Stimulated activated CD8-positive, alpha-beta memory T cell treated with anti-CD3 and anti-CD28 coated beads, Interleukin-12 subunit alpha, Interleukin-12 subunit beta, amount 100 ng/mL, for 1 hour (primary cell): ENCODE data around the gene ZFAND2A.
"Not testable (repeated sequence)": the region's sequence is repeated elsewhere in the genome, so short reads cannot be mapped to it uniquely, and the experiment has no call there.

Experiments used
- DNase-seq: peaks from one replicate; pipeline ENCODE4 v3.0.0-alpha.2; 2020; ENCODE audit warnings: low read depth

The ZFAND2A gene

DNA sequence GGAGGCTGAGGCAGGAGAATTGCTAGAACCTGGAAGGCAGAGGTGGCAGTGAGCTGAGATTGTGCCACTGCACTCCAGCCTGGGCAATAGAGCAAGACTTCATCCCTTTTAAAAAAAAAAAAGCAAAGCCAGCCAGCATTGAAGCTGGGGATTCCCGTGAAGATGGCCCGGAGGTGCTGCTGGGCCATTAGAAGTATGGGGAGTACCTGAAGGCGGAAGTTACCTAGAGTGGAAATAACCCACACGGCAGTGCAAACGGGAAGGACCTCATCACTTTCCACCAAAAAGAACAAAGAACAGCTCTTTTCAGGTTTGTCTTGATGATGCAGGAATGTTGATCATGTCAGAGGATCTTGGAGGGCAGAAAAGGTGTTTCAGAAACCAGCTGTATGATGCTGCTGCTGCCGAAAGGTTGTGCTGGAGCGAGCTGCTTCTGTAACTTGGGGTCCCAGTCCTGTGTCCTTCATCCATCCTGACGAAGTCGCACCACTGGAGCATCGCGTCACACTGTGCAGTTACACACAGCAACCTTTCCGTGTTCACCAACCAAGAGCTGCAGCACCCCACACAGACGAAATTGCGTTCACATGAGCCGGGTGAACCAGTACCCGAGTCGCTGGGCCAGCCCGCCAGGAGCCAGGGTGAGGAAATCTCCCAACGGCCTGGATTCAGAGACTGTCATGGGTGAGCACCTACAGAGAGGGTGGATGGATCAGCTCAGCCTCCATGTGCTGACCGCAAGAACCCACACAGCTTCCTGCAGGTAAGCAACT is 8.2 kb downstream of the ZFAND2A start:
- no peak for DNase-seq

GRCh38 chr7:1151156-1151555 is 8.8 kb downstream of the ZFAND2A start:
- DNase-seq = no peak

- no peak for DNase-seq
These were observed 9.5 kb downstream of the ZFAND2A start for GRCh38 chr7:1150400-1151002.

DNA sequence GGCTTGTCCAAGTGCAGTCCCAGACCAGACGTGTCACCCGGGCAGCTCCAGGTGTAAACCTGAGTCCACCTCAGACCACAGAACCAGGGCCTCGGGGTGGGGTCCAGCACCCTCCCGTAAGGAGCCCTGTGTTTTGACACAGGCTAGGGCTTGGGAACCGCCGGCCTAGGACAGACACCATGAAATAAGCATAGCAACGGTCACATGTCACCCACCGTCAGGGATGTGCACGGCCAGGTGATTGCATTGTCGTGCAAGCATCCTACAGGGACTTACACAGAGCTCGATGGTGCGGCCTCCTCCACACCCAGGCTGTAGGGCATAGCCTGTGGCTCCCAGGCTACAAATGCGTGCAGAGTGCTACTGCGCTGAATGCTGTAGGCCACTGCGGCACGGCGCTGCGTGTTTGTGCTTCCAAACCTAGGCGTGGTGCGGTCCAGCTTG is 10.6 kb downstream of the ZFAND2A start:
- no peak for DNase-seq

DNA sequence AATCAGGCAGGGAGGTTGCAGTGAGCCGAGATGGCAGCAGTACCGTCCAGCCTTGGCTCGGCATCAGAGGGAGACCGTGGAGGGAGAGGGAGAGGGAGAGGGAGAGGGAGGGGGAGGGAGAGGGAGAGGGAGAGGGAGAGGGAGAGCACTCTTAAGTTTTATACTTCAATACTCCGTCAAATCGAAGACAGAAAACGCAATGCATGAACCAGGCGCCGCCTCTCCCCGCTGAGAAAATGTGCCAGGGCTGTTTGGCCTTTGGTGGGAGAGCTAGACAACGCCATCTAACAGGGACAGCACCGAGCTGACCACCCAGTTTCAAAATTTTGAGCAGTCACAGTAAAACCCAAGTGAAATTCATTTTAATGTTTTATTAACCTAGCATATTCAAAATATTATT is 12.1 kb downstream of the ZFAND2A start:
- DNase-seq = not testable (repeated sequence)

- no peak for DNase-seq
These were observed 15.7 kb downstream of the ZFAND2A start for GRCh38 chr7:1144269-1144771.

DNA sequence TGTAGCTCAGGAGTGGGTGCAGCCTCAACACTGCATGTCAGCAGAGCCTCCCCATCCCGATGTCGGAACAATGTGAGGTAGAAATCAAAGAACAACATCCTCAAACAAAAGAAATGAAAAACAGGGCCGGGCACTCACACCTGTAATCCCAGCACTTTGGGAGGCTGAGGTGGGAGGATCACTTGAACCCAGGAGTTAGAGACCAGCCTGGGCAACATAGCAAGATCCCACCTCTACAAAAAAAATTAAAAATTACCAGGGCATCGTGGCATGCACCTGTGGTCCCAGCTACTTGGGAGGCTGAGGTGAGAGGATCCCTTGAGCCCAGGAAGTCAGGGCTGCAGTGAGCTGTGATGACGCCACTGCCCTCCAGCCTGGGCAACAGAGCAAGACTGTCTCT is 17.0 kb downstream of the ZFAND2A start:
- not testable (repeated sequence) for DNase-seq

DNA sequence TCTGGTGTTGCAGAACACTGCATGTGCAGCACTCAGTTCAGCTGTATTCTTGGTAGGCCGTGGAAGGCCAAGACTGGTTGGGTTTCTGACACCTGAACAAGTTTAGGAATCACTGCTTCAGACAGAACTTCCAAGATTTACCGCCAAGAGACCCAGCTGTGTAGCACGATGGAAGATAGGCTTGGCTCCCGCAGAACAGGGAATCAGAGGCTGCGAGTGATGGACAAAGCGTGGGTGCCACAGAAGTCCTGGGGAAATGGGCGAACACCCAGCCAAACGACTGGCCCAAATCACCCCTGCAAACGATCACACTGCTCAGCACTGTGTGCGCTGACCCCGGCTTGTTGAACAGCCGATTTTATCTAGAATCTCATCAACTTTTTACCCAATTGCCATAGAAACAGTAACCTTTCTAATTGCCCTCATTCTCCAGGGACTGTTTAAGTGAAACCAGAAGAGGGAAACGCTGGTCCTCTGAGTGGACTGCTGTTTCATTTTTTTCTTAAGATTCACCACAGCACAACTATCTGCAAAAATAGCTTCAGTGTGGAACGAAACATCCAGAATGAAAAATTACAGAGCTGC is 17.9 kb downstream of the ZFAND2A start:
- DNase-seq = no peak

- DNase-seq = no peak
These were observed 18.3 kb downstream of the ZFAND2A start for GRCh38 chr7:1141651-1142050.

DNA sequence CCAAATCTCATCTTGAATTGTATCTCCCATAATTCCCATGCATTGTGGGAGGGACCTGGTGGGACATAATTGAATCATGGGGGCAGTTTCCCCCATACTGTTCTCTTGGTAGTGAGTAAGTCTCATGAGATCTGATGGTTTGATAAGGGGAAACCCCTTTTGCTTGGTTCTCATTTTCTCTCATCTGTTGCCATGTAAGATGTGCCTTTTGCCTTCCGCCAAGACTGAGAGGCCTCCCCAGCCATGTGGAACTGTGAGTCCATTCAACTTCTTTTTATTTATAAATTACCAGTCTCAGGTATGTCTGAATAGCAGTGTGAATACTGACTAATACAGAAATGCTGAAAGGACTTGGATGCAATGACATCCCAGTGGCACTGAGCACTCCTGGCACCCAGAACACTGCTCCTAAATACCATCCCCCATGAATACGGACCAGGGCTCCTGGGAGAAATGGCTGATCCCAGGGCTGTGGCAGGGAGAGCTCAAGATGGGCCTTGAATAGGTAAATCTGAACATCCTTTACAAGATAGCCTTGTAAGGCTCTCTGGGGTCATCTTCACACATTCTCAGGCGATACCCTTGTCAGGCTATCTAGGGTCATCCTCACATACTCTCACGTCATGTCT is 19.4 kb downstream of the ZFAND2A start:
- no peak for DNase-seq

- DNase-seq = no peak
These were observed 22.4 kb downstream of the ZFAND2A start for GRCh38 chr7:1137517-1138167.

- no peak for DNase-seq
These were observed 23.0 kb downstream of the ZFAND2A start for GRCh38 chr7:1136841-1137516.

DNA sequence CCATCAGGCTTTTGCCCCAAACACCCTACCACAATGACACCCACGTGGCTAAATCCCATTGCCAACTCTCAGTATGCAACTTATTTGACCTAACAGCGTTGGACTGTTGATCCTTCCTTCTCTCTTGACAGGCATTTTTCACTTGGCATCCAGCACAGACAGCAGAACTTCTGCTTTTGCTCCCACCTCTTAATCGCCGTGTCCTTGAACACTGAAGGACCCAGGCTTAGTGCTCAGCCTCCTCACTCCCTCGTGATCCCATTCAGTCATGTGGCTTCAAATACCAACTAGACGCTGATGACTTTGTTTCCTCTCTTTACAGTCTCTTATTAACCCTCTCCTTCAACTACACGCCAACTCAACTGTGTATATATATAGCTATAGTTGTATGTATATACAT is 25.0 kb downstream of the ZFAND2A start:
- DNase-seq = no peak

GRCh38 chr7:1131471-1132265 is 28.3 kb downstream of the ZFAND2A start:
- DNase-seq = no peak

- DNase-seq = no peak
These were observed 29.7 kb downstream of the ZFAND2A start for GRCh38 chr7:1130021-1130990.

DNA sequence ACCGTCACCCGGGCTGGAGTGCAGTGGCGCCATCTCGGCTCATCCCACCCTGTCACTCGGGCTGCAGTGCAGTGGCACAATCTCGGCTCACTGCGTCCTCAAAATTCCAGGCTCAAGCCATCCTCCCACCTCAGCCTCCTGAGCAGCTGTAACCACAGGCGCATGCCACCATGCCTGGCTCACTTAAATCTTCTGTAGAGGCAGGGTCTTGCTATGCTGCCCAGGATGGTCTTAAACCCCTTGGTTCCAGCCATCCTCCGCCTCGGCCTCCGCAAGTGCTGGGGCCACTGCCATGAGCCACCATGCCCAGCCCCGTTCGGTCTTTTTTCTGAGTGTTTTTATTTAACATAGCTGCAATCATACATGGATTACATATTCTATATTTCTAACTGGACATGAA is 30.6 kb downstream of the ZFAND2A start:
- DNase-seq = no peak

- no peak for DNase-seq
These were observed 33.0 kb downstream of the ZFAND2A start for GRCh38 chr7:1127001-1127400.

DNA sequence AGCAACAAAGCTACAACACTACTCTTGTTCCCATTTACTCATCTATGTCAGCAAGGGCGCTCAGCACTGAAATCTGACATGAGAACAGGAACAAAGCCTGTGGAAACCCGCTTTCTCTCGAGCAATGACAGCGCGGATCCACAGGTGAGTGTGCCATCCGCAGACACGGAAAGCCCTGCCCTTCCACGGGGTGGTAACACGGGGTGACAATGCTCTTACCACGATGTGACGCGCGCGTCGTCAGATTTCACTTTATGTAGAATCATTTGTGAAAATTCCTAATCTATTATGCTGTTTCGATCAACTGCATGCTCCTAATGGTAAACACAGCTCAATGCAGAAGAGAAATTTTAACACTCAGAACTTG is 34.4 kb downstream of the ZFAND2A start:
- DNase-seq = no peak

DNA sequence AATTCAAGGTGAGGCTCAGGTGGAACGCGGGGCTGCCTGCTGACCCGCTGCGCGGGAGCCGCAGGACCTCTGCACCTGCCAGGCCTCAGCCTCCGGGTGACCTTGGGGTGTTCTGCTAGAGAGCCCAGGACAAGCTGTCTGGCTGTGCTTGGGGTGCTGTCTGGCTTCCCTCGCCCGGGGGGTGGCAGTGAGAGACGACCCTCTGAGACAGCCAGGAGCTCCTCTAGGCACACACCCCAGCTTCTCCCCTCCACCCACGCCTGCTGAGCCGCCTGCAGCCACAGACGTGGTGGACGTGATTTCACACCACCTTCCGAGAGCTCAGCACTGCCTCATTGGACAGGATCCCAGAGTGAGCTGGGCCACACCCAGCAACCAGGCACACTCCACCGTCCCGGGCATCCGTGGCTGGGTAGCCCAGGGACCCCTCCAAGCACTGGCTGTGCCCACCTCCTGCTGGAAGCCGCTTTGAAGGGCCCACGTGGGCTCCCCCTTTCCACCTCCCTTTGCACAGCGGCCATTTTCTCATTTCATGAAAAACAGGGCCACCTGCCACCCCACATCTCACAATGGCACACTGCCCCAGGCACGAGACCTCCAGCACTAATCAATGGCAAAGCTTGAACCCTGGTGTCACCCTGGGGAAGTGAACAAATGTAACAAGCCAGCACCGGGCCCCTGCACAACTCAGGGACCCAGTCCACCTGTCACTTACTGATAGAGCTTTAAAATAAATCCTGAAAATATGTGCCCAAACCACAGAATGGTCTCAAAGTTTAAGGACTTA is 35.0 kb downstream of the ZFAND2A start:
- no peak for DNase-seq
